SK-N-SH treated with all-trans-retinoic acid at 6 μM for 48 hours (cell line): ENCODE results near the gene TXNDC5.

Experiments used
- ATAC-seq: fragments of 200-7000 bp; cut with Tn5 transposase; 3 replicates; pipeline ENCODE4 v1.9.1; 2020; ENCODE audit warnings: mild to moderate bottlenecking, moderate library complexity
- BACH2 ChIP-seq: fragments of 250-450 bp; sonication (Bioruptor Pico); IDR thresholded peaks from 2 replicates; pipeline ENCODE4 v1.9.0; 2021; ENCODE audit warnings: mild to moderate bottlenecking, borderline replicate concordance
- CREB5 ChIP-seq: fragments of 250-450 bp; sonication (Bioruptor Pico); IDR thresholded peaks from 2 replicates; pipeline ENCODE4 v1.5.1; 2020; ENCODE audit warnings: low read depth, mild to moderate bottlenecking, moderate library complexity
- CSDC2 ChIP-seq: fragments of 250-450 bp; sonication (Bioruptor Pico); IDR thresholded peaks from 2 replicates; pipeline ENCODE4 v1.5.0; 2020; ENCODE audit warnings: mild to moderate bottlenecking, moderate library complexity
- CSRNP3 ChIP-seq: fragments of 250-450 bp; sonication (Bioruptor Pico); IDR thresholded peaks from 2 replicates; pipeline ENCODE4 v1.5.1; 2021; ENCODE audit warnings: mild to moderate bottlenecking, moderate library complexity
- ESRRG ChIP-seq: fragments of 250-450 bp; sonication (Bioruptor Pico); IDR thresholded peaks from 2 replicates; pipeline ENCODE4 v1.6.1; 2021; ENCODE audit warnings: mild to moderate bottlenecking
- GLIS3 ChIP-seq: fragments of 250-450 bp; sonication (Bioruptor Pico); IDR thresholded peaks from 2 replicates; pipeline ENCODE4 v1.5.0; 2020; ENCODE audit warnings: mild to moderate bottlenecking, moderate library complexity
- ISL1 ChIP-seq: fragments of 250-450 bp; sonication (Bioruptor Pico); IDR thresholded peaks from 2 replicates; pipeline ENCODE4 v2.1.2; 2022; ENCODE audit warnings: mild to moderate bottlenecking, moderate library complexity
- OSR1 ChIP-seq: fragments of 250-450 bp; sonication (Bioruptor Pico); IDR thresholded peaks from 2 replicates; pipeline ENCODE4 v1.8.0; 2022; ENCODE audit warnings: moderate library complexity, mild to moderate bottlenecking, inconsistent platforms
- PATZ1 ChIP-seq: fragments of 250-450 bp; sonication (Bioruptor Pico); IDR thresholded peaks from 2 replicates; pipeline ENCODE4 v1.8.0; 2020; ENCODE audit warnings: mild to moderate bottlenecking, moderate library complexity, borderline replicate concordance
- POU6F1 ChIP-seq: fragments of 250-450 bp; sonication (Bioruptor Pico); IDR thresholded peaks from 2 replicates; pipeline ENCODE4 v1.8.0; 2021; ENCODE audit warnings: low read depth, mild to moderate bottlenecking, moderate library complexity, borderline replicate concordance
- SNAI2 ChIP-seq: fragments of 250-450 bp; sonication (Bioruptor Pico); IDR thresholded peaks from 2 replicates; pipeline ENCODE4 v1.5.0; 2020; ENCODE audit warnings: mild to moderate bottlenecking, moderate library complexity
- TCF4 ChIP-seq: fragments of 250-450 bp; sonication (Bioruptor Pico); IDR thresholded peaks from 2 replicates; pipeline ENCODE4 v1.8.0; 2021; ENCODE audit warnings: mild to moderate bottlenecking, moderate library complexity, borderline replicate concordance
- TOX ChIP-seq: fragments of 250-450 bp; sonication (Bioruptor Pico); IDR thresholded peaks from 2 replicates; pipeline ENCODE4 v1.8.0; 2021; ENCODE audit warnings: mild to moderate bottlenecking, moderate library complexity, borderline replicate concordance
- TSHZ2 ChIP-seq: fragments of 250-450 bp; sonication (Bioruptor Pico); IDR thresholded peaks from 2 replicates; pipeline ENCODE4 v1.5.0; 2020; ENCODE audit warnings: mild to moderate bottlenecking, moderate library complexity
- ZFP3 ChIP-seq: fragments of 250-450 bp; sonication (Bioruptor Pico); IDR thresholded peaks from 2 replicates; pipeline ENCODE4 v1.5.0; 2020; ENCODE audit warnings: mild to moderate bottlenecking, moderate library complexity
- ZFP30 ChIP-seq: fragments of 450-650 bp; formaldehyde crosslinking; IDR thresholded peaks from 2 replicates; pipeline ENCODE4 v1.5.0; 2022; ENCODE audit warnings: mild to moderate bottlenecking, moderate library complexity
- ZNF565 ChIP-seq: fragments of 450-650 bp; formaldehyde crosslinking; conservative IDR thresholded peaks from 2 replicates; pipeline ENCODE4 v1.5.0; 2020; ENCODE audit warnings: low read depth, mild to moderate bottlenecking, moderate library complexity
- ZNF70 ChIP-seq: fragments of 450-650 bp; formaldehyde crosslinking; IDR thresholded peaks from 2 replicates; pipeline ENCODE4 v1.5.0; 2020; ENCODE audit warnings: mild to moderate bottlenecking, moderate library complexity

TXNDC5 gene

GRCh38 chr6:7912024-7912423, 1.4 kb upstream of the TXNDC5 start:
- TF ChIP-seq SNAI2 = no peak
- no peak for TF ChIP-seq TOX (CRISPR knock-in tag)
- no peak for TF ChIP-seq CSDC2 (CRISPR knock-in tag)
- TF ChIP-seq ISL1 (CRISPR knock-in tag) = no peak
- TF ChIP-seq BACH2 (CRISPR knock-in tag) = no peak
- TF ChIP-seq, all 23 proteins: peak for 0

GRCh38 chr6:7911345-7911725, 747 bp upstream of the TXNDC5 start:
- TF ChIP-seq ZNF70 (CRISPR knock-in tag) (no peak), SNAI2 (no peak), PATZ1 (no peak), ZFP30 (CRISPR knock-in tag) (no peak), CSRNP3 (CRISPR knock-in tag) (no peak), TSHZ2 (CRISPR knock-in tag) (no peak), TOX (CRISPR knock-in tag) (no peak), TCF4 (CRISPR knock-in tag) (no peak), BACH2 (CRISPR knock-in tag) (no peak), ESRRG (CRISPR knock-in tag) (no peak)
- ATAC-seq = no peak

More at GRCh38 chr6:7912024-7912423, 1.4 kb upstream of the TXNDC5 start:
- no peak for ATAC-seq

GRCh38 chr6:7910298-7910653, 312 bp downstream of the TXNDC5 start:
- TF ChIP-seq GLIS3 = no peak
- no peak for TF ChIP-seq ESRRG (CRISPR knock-in tag)
- no peak for TF ChIP-seq ZNF565 (CRISPR knock-in tag)
- TF ChIP-seq CREB5 (CRISPR knock-in tag) = no peak
- no peak for TF ChIP-seq POU6F1 (CRISPR knock-in tag)
- no peak for TF ChIP-seq TSHZ2 (CRISPR knock-in tag)
- no peak for TF ChIP-seq ZNF70 (CRISPR knock-in tag)
- TF ChIP-seq ZFP3 (CRISPR knock-in tag) = no peak
- no peak for TF ChIP-seq TOX (CRISPR knock-in tag)
- no peak for TF ChIP-seq OSR1 (CRISPR knock-in tag)
- TF ChIP-seq SNAI2 = no peak
- no peak for ATAC-seq
